Sigmoid colon (tissue), 4 donors: Measurements from ENCODE around the gene UBE2Q2.

Experiments
- EP300 ChIP-seq, 4 donors: sonication (generic); formaldehyde crosslinking; IDR thresholded peaks; one replicate each; pipeline ENCODE4 v1.6.1; 2017; ENCODE audit warnings: antibody characterized with exemption in 4 of 4
- POLR2A ChIP-seq, 2 donors: fragments of 450-650 bp; IDR thresholded peaks; one replicate each; pipeline ENCODE4 v1.6.1; 2016; ENCODE audit warnings: antibody characterized with exemption in 2 of 2, mild to moderate bottlenecking in 2 of 2, moderate library complexity in 2 of 2
- POLR2AphosphoS5 ChIP-seq, 4 donors: sonication (generic); formaldehyde crosslinking; IDR thresholded peaks; one replicate each; pipeline ENCODE4 v1.6.1; 2017; ENCODE audit warnings: antibody characterized with exemption in 4 of 4
- TF ChIP-seq, protein P1 (sequence below), 4 experiments: fragments of 450-650 bp in 3 of 4; fragments of 200-600 bp in 1 of 4; IDR thresholded peaks; one replicate each; pipeline ENCODE4 v1.5.1; 2016 to 2019; ENCODE audit warnings: antibody characterized with exemption in 4 of 4, mild to moderate bottlenecking in 3 of 4, moderate library complexity in 2 of 4

- TF ChIP-seq, protein P1, sequence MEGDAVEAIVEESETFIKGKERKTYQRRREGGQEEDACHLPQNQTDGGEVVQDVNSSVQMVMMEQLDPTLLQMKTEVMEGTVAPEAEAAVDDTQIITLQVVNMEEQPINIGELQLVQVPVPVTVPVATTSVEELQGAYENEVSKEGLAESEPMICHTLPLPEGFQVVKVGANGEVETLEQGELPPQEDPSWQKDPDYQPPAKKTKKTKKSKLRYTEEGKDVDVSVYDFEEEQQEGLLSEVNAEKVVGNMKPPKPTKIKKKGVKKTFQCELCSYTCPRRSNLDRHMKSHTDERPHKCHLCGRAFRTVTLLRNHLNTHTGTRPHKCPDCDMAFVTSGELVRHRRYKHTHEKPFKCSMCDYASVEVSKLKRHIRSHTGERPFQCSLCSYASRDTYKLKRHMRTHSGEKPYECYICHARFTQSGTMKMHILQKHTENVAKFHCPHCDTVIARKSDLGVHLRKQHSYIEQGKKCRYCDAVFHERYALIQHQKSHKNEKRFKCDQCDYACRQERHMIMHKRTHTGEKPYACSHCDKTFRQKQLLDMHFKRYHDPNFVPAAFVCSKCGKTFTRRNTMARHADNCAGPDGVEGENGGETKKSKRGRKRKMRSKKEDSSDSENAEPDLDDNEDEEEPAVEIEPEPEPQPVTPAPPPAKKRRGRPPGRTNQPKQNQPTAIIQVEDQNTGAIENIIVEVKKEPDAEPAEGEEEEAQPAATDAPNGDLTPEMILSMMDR (IDR thresholded peaks at IDR 0.05), result no peak
- no peak for TF ChIP-seq POLR2A (IDR thresholded peaks at IDR 0.05)
- no peak for TF ChIP-seq POLR2AphosphoS5 (IDR thresholded peaks at IDR 0.05)
- TF ChIP-seq EP300 (IDR thresholded peaks at IDR 0.05), result no peak
Observed at GRCh38 chr15:75861750-75862402, 18.6 kb downstream of the UBE2Q2 start.
